Ovary (tissue), 9 donors: ENCODE data around the gene CARD16. TPM values are rescaled to one million over a fixed set of nuclear protein-coding genes. Genes with fewer than 3 reads are reported as not detected.

Experiments used
- DNase-seq, 5 donors: peaks; one replicate each; pipeline ENCODE4 v3.0.0-alpha.2; 2019 to 2020
- H3K27ac ChIP-seq, 2 donors: fragments of 200-600 bp; one replicate each; pipeline versions ENCODE4 v1.5.1 to v1.8.0; 2019 to 2022
- H3K27me3 ChIP-seq: fragments of 200-600 bp; one replicate; pipeline ENCODE4 v1.8.0; 2022
- H3K36me3 ChIP-seq: fragments of 200-600 bp; sonication (generic); one replicate; pipeline ENCODE4 v1.5.1; 2019
- H3K4me1 ChIP-seq: one replicate; pipeline ENCODE4 v1.8.1; 2013; ENCODE audit warnings: mild to moderate bottlenecking, moderate library complexity; ENCODE audit not compliant: insufficient read depth
- H3K4me3 ChIP-seq: fragments of 200-600 bp; sonication (generic); one replicate; pipeline ENCODE4 v1.5.1; 2017
- H3K9me3 ChIP-seq, 2 donors: fragments of 200-600 bp in 1 of 2; sonication (generic) in 1 of 2; one replicate each; pipeline versions ENCODE4 v1.5.1 to v1.8.1; 2013 to 2019; ENCODE audit warnings: mild to moderate bottlenecking in 1 of 2, moderate library complexity in 1 of 2
- EP300 ChIP-seq: sonication (generic); formaldehyde crosslinking; IDR thresholded peaks from one replicate; pipeline ENCODE4 v1.6.1; 2017; ENCODE audit warnings: antibody characterized with exemption
- POLR2A ChIP-seq: fragments of 450-650 bp; IDR thresholded peaks from one replicate; pipeline ENCODE4 v1.6.1; 2017; ENCODE audit warnings: antibody characterized with exemption, mild to moderate bottlenecking, moderate library complexity
- WGBS, 3 donors: extraction: QIAGEN DNeasy Blood & Tissue Kit in 1 of 3; methylation state at CpG; one replicate each; pipeline versions ENCODE4 v1.1.5 to v1.1.7; 2013 to 2017; 5-methylcytosine and 5-hydroxymethylcytosine counted together
- intact Hi-C, 4 donors: fragments of 100-400 bp; cut with DNase I; formaldehyde crosslinking; loops; one replicate each; pipeline versions ENCODE4 v1.11.0 to v1.15.1; 2022 to 2023
- polyA plus RNA-seq, 2 donors: library from polyadenylated mRNA; stranded (reverse); fragments of 200-250 nt in 1 of 2; fragments of 350-450 nt in 1 of 2; fragmentation: Illumina TruSeq in 1 of 2; extraction: RNeasy Lipid Tissue Mini Kit (QIAGEN cat#74804) in 1 of 2; gene quantifications; one replicate each; pipeline ENCODE4 v1.2.3, GENCODE V29; 2013 to 2014
- total RNA-seq, 7 donors: library from RNA; depleted of rRNA in 2 of 7; stranded (reverse); fragments of >200 nt in 2 of 7; fragmentation: NEBNext Ultra II Directional in 3 of 7; extraction: Animal tissue kit (Norgen Biotek cat#: 25700) in 3 of 7; gene quantifications; one replicate each; pipeline versions ENCODE4 v1.1.0 to v1.2.4, GENCODE V29; 2016 to 2023
- TF ChIP-seq, protein P1 (sequence below), 3 donors: fragments of 450-650 bp in 2 of 3; fragments of 200-600 bp in 1 of 3; IDR thresholded peaks; one replicate each; pipeline versions ENCODE4 v1.5.1 to v1.8.0; 2016 to 2022; ENCODE audit warnings: antibody characterized with exemption in 3 of 3, mild to moderate bottlenecking in 1 of 3
- donor health status: DM: no; HTN: no; CAD: no; lungs with moderate emphysema.
- donor health status: DM: no; HTN: no; CAD: no.
- donor health status: Bipolar disorder and iron deficiency.
- donor health status: DM: yes; HTN: yes; CAD: no.
- donor health status: DM: no; HTN: no; CAD: no.
- donor health status: DM: yes; HTN: yes; CAD: no.

The CARD16 gene
- total and polyA plus RNA-seq, 9 donors = 6.6 to 41.8 (median 11.0) TPM

DNA sequence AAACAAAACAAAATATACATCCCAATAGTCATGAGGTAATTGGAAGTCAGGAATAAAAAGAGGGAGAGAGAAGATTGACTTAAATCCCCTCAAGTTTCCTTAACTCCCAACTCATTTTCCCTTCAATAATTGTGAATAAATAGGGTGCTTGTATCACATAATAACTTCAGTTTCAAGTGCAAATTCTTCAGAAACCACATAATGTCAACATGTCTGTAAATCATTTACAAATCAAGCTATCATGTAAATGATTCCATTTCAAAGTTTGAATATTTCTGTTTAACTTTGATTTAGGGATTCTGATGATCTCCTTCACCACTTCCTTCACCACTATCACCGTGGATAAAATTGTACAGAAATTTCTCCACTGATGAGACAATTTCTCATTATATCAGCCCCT, 45.4 kb downstream of the CARD16 start:
- intact Hi-C loops = no loop called here
- no peak for TF ChIP-seq POLR2A
- TF ChIP-seq, protein P1, sequence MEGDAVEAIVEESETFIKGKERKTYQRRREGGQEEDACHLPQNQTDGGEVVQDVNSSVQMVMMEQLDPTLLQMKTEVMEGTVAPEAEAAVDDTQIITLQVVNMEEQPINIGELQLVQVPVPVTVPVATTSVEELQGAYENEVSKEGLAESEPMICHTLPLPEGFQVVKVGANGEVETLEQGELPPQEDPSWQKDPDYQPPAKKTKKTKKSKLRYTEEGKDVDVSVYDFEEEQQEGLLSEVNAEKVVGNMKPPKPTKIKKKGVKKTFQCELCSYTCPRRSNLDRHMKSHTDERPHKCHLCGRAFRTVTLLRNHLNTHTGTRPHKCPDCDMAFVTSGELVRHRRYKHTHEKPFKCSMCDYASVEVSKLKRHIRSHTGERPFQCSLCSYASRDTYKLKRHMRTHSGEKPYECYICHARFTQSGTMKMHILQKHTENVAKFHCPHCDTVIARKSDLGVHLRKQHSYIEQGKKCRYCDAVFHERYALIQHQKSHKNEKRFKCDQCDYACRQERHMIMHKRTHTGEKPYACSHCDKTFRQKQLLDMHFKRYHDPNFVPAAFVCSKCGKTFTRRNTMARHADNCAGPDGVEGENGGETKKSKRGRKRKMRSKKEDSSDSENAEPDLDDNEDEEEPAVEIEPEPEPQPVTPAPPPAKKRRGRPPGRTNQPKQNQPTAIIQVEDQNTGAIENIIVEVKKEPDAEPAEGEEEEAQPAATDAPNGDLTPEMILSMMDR (IDR thresholded peaks at IDR 0.05) = no peak
- no peak for TF ChIP-seq EP300
- WGBS, 3 donors = 40 to 74% (median 51%) methylated on average over 1 of the region's 1 CpG
- H3K27me3 ChIP-seq = no peaks in the 10 kb centered on the region
- H3K4me1 ChIP-seq = no peaks in the 10 kb centered on the region
- no peak overlapping the region for H3K27ac ChIP-seq
- no peak for DNase-seq
- H3K36me3 ChIP-seq = no peaks in the 10 kb centered on the region
- H3K9me3 ChIP-seq = no peaks in the 10 kb centered on the region
- H3K4me3 ChIP-seq = no peak overlapping the region

DNA sequence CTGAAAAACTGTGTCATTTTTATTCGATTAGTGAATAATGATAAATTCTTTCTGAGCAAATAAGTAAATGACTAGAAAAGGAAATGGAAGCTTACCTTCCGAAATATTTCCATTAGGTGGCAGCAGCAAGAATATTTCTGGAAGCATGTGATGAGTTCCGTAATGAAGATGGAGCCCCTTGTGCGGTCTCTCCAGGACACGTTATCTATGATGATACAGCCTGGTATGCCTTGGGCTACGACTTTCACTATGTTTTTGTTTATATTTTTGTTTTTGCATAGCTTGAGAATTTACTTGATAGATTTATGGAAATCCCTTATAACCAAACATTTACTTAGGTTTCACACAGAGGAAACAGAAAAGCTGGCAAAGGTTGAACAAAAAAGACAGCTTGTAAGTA, 47.8 kb downstream of the CARD16 start:
- Histone ChIP-seq H3K4me3 (no peak overlapping the region), H3K4me1 (no peaks in the 10 kb centered on the region), H3K27ac (no peak overlapping the region), H3K27me3 (no peaks in the 10 kb centered on the region), H3K36me3 (no peaks in the 10 kb centered on the region), H3K9me3 (no peaks in the 10 kb centered on the region)
- DNase-seq = no peak
- 34 to 56% (median 40%) methylated on average over 6 of the region's 6 CpGs for WGBS, 3 donors
- intact Hi-C loops = no loop called here
- TF ChIP-seq, protein P1 (IDR thresholded peaks at IDR 0.05) = no peak
- no peak for TF ChIP-seq EP300
- TF ChIP-seq POLR2A = no peak

DNA sequence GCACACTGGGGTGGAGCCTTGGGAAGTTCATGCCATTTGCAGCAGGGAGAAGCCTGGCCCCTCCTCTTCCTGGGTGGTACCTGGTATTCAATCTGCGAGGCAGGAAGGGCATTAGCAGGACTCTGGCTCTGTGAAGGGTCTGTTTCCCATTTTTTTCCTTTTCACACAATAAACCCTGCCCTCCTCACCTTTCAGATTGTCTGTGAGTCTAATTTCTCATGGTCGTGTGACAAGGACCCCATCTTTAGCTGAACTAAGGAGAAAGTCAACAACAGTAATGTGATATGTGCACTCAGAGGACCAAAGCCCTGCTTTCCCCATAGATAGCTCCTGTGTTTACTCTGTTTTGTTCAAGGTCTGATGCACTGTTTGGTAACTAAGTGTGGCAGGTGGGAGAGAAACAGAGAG, 50.1 kb downstream of the CARD16 start:
- no peaks in the 10 kb centered on the region for H3K4me1 ChIP-seq

DNA sequence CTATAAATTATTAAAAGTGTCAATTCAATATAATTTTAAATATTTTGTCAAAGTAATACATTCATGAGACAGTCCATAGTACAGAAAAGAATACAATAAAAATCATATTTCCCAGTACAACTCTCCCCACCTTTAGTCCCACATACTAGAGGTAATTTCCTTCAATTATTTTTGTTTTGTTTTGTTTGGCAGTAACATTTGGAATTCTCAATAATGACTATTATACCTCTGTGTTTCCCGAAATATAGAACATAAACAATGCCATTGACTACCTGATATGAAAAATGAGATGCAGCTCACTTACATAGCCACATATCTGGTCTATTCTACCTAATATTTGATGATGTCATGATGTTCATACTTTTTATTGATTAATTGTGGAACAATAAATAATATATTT, 52.4 kb downstream of the CARD16 start:
- no peak overlapping the region for H3K27ac ChIP-seq
- 36 to 59% (median 52%) methylated on average over 1 of the region's 1 CpG for WGBS, 3 donors
- H3K27me3 ChIP-seq = no peaks in the 10 kb centered on the region
- H3K9me3 ChIP-seq = no peaks in the 10 kb centered on the region
- TF ChIP-seq, protein P1 (IDR thresholded peaks at IDR 0.05) = no peak
- TF ChIP-seq EP300 (no peak), POLR2A (no peak)
- no peaks in the 10 kb centered on the region for H3K36me3 ChIP-seq
- no peak for DNase-seq
- H3K4me1 ChIP-seq = no peaks in the 10 kb centered on the region
- H3K4me3 ChIP-seq = no peak overlapping the region
- intact Hi-C loops = loop anchor here in 1 of 4 donors (5.0 kb wide), 1 partner anchor 1295 kb away; no protein-coding TSS in a partner anchor

More for the DNA sequence above, 50.1 kb downstream of the CARD16 start:
- Histone ChIP-seq H3K9me3 (no peaks in the 10 kb centered on the region), H3K27me3 (no peaks in the 10 kb centered on the region), H3K27ac (no peak overlapping the region), H3K4me3 (no peak overlapping the region), H3K36me3 (no peaks in the 10 kb centered on the region)
- DNase-seq = no peak
- intact Hi-C loops = no loop called here
- WGBS, 3 donors = 63 to 71% (median 70%) methylated on average over 2 of the region's 2 CpGs
- no peak for TF ChIP-seq POLR2A
- no peak for TF ChIP-seq EP300
- TF ChIP-seq, protein P1 (IDR thresholded peaks at IDR 0.05) = no peak
